Sigmoid colon (tissue), 7 donors: ENCODE data around the gene MSL3. TPM values are rescaled to one million over a fixed set of nuclear protein-coding genes. Genes with fewer than 3 reads are reported as not detected.

Source experiments
- DNase-seq: peaks from one replicate; pipeline ENCODE4 v3.0.0-alpha.2; 2019
- H3K27ac ChIP-seq, 4 donors: fragments of 200-600 bp; sonication (generic); one replicate each; pipeline ENCODE4 v1.5.1; 2016 to 2019; ENCODE audit warnings: mild to moderate bottlenecking in 1 of 4
- H3K27me3 ChIP-seq, 3 donors: fragments of 200-600 bp; sonication (generic); one replicate each; pipeline ENCODE4 v1.5.1; 2019; ENCODE audit warnings: mild to moderate bottlenecking in 1 of 3
- H3K36me3 ChIP-seq, 4 donors: fragments of 200-600 bp; sonication (generic); one replicate each; pipeline ENCODE4 v1.5.1; 2016 to 2019
- H3K4me1 ChIP-seq, 4 donors: fragments of 200-600 bp; sonication (generic); one replicate each; pipeline ENCODE4 v1.5.1; 2017 to 2019
- H3K4me3 ChIP-seq, 4 donors: fragments of 200-600 bp; sonication (generic); one replicate each; pipeline ENCODE4 v1.5.1; 2017 to 2019; ENCODE audit warnings: mild to moderate bottlenecking in 2 of 4, moderate library complexity in 1 of 4
- H3K9me3 ChIP-seq, 4 donors: fragments of 200-600 bp in 3 of 4; sonication (generic) in 3 of 4; one replicate each; pipeline versions ENCODE4 v1.5.1 to v1.6.1; 2013 to 2019
- EP300 ChIP-seq, 4 donors: sonication (generic); formaldehyde crosslinking; IDR thresholded peaks; one replicate each; pipeline ENCODE4 v1.6.1; 2017; ENCODE audit warnings: antibody characterized with exemption in 4 of 4
- POLR2A ChIP-seq, 2 donors: fragments of 450-650 bp; IDR thresholded peaks; one replicate each; pipeline ENCODE4 v1.6.1; 2016; ENCODE audit warnings: antibody characterized with exemption in 2 of 2, mild to moderate bottlenecking in 2 of 2, moderate library complexity in 2 of 2
- POLR2AphosphoS5 ChIP-seq, 4 donors: sonication (generic); formaldehyde crosslinking; IDR thresholded peaks; one replicate each; pipeline ENCODE4 v1.6.1; 2017; ENCODE audit warnings: antibody characterized with exemption in 4 of 4
- WGBS, 2 donors: extraction: QIAGEN DNeasy Blood & Tissue Kit; methylation state at CpG; one replicate each; pipeline ENCODE4 v1.1.7; 2013; 5-methylcytosine and 5-hydroxymethylcytosine counted together
- intact Hi-C: fragments of 100-400 bp; cut with DNase I; formaldehyde crosslinking; loops from one replicate; pipeline ENCODE4 v1.15.1; 2023
- polyA plus RNA-seq, 3 donors: library from polyadenylated mRNA; stranded (reverse); fragments of 200-250 nt; gene quantifications; one replicate each; pipeline ENCODE4 v1.2.3, GENCODE V29; 2013
- total RNA-seq, 4 donors: library from RNA; depleted of rRNA; stranded (reverse); fragments of >200 nt; gene quantifications; one replicate each; pipeline ENCODE4 v1.1.0, GENCODE V29; 2016
- TF ChIP-seq, protein P1 (sequence below), 4 experiments: fragments of 450-650 bp in 3 of 4; fragments of 200-600 bp in 1 of 4; IDR thresholded peaks; one replicate each; pipeline ENCODE4 v1.5.1; 2016 to 2019; ENCODE audit warnings: antibody characterized with exemption in 4 of 4, mild to moderate bottlenecking in 3 of 4, moderate library complexity in 2 of 4
- donor health status: healthy with polysubstance abuse.
- donor health status: Bipolar disorder and iron deficiency.
- donor health status: healthy.

The MSL3 gene
- total and polyA plus RNA-seq, 7 donors, result 16.8 to 49.9 (median 20.6) TPM

GRCh38 chrX:11791537-11791936 is 33.5 kb downstream of the MSL3 start:
- no peak overlapping the region for H3K27ac ChIP-seq
- no peak for DNase-seq
- TF ChIP-seq, protein P1, sequence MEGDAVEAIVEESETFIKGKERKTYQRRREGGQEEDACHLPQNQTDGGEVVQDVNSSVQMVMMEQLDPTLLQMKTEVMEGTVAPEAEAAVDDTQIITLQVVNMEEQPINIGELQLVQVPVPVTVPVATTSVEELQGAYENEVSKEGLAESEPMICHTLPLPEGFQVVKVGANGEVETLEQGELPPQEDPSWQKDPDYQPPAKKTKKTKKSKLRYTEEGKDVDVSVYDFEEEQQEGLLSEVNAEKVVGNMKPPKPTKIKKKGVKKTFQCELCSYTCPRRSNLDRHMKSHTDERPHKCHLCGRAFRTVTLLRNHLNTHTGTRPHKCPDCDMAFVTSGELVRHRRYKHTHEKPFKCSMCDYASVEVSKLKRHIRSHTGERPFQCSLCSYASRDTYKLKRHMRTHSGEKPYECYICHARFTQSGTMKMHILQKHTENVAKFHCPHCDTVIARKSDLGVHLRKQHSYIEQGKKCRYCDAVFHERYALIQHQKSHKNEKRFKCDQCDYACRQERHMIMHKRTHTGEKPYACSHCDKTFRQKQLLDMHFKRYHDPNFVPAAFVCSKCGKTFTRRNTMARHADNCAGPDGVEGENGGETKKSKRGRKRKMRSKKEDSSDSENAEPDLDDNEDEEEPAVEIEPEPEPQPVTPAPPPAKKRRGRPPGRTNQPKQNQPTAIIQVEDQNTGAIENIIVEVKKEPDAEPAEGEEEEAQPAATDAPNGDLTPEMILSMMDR (IDR thresholded peaks at IDR 0.05), result no peak
- TF ChIP-seq POLR2A (IDR thresholded peaks at IDR 0.05) (no peak), EP300 (IDR thresholded peaks at IDR 0.05) (no peak), POLR2AphosphoS5 (IDR thresholded peaks at IDR 0.05) (no peak)
- H3K4me3 ChIP-seq, result no peak overlapping the region
- no peaks in the 10 kb centered on the region for H3K27me3 ChIP-seq
- 77 to 93% methylated on average over 1 of the region's 1 CpG for WGBS, 2 donors
- H3K9me3 ChIP-seq, result no peaks in the 10 kb centered on the region
- intact Hi-C loops, result no loop called here
- no peaks in the 10 kb centered on the region for H3K36me3 ChIP-seq
- no peaks in the 10 kb centered on the region for H3K4me1 ChIP-seq

GRCh38 chrX:11792461-11793421 is 34.7 kb downstream of the MSL3 start:
- no peaks in the 10 kb centered on the region for H3K27me3 ChIP-seq
- WGBS, 2 donors, result 13 to 26% methylated on average over 8 of the region's 8 CpGs
- intact Hi-C loops, result no loop called here
- no peak for TF ChIP-seq EP300 (IDR thresholded peaks at IDR 0.05)
- TF ChIP-seq POLR2A (IDR thresholded peaks at IDR 0.05), result no peak
- no peak for TF ChIP-seq POLR2AphosphoS5 (IDR thresholded peaks at IDR 0.05)
- TF ChIP-seq, protein P1 (IDR thresholded peaks at IDR 0.05), result no peak
- no peaks in the 10 kb centered on the region for H3K36me3 ChIP-seq
- H3K4me1 ChIP-seq, result no peaks in the 10 kb centered on the region
- no peaks in the 10 kb centered on the region for H3K9me3 ChIP-seq
- H3K4me3 ChIP-seq, result no peak overlapping the region
- no peak overlapping the region for H3K27ac ChIP-seq
- DNase-seq, result no peak

DNA sequence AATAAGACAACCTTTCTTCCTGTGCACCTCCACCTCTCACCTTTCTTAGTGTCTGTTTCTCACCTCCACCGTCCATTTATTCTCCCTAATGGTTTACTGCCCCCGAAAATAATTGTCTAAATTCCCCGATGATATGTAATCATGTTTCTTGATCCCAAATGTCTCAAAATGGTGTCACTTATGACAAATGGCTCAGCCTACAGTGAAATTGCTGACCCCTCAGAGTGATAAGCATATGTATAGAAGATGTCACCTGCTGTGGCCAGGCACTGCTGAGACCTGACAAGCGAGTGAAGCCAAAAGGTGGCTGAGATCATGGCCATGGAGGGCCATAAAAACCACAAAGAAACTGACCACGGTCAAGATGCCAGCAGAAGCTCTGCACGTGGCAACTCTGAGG is 35.7 kb downstream of the MSL3 start:
- Histone ChIP-seq H3K4me1 (no peaks in the 10 kb centered on the region), H3K27me3 (no peaks in the 10 kb centered on the region), H3K4me3 (no peak overlapping the region), H3K9me3 (no peaks in the 10 kb centered on the region), H3K36me3 (no peaks in the 10 kb centered on the region), H3K27ac (no peak overlapping the region)
- intact Hi-C loops, result no loop called here
- TF ChIP-seq EP300 (IDR thresholded peaks at IDR 0.05) (no peak), POLR2AphosphoS5 (IDR thresholded peaks at IDR 0.05) (no peak), POLR2A (IDR thresholded peaks at IDR 0.05) (no peak)
- TF ChIP-seq, protein P1 (IDR thresholded peaks at IDR 0.05), result no peak
- no peak for DNase-seq
- WGBS, 2 donors, result 87 to 95% methylated on average over 6 of the region's 6 CpGs

- DNase-seq, result no peak
- Histone ChIP-seq H3K27ac (no peak overlapping the region), H3K4me3 (no peak overlapping the region), H3K27me3 (no peaks in the 10 kb centered on the region), H3K4me1 (no peaks in the 10 kb centered on the region), H3K36me3 (no peaks in the 10 kb centered on the region), H3K9me3 (no peaks in the 10 kb centered on the region)
- intact Hi-C loops, result no loop called here
- 58 to 79% methylated on average over 2 of the region's 2 CpGs for WGBS, 2 donors
- TF ChIP-seq, protein P1 (IDR thresholded peaks at IDR 0.05), result no peak
- TF ChIP-seq POLR2A (IDR thresholded peaks at IDR 0.05) (no peak), POLR2AphosphoS5 (IDR thresholded peaks at IDR 0.05) (no peak), EP300 (IDR thresholded peaks at IDR 0.05) (no peak)
Measured at GRCh38 chrX:11813341-11813740, 55.3 kb downstream of the MSL3 start.

Other genes starting within 250 kb of the MSL3 start
- 10 to 100 TPM; 36.2 to 47.6 (median 42.7) TPM for gene ARHGAP6, start 92.3 kb upstream of the MSL3 start, total RNA-seq
- gene ARHGAP6, start 92.3 kb upstream of the MSL3 start, polyA plus RNA-seq, result 1 to 10 TPM; 1.4 to 2.4 (median 2.2) TPM